ENCODE results near the gene DRG1.
"Not testable (repeated sequence)": the region's sequence is repeated elsewhere in the genome, so short reads cannot be mapped to it uniquely, and the experiment has no call there.

DRG1 gene, protein sequence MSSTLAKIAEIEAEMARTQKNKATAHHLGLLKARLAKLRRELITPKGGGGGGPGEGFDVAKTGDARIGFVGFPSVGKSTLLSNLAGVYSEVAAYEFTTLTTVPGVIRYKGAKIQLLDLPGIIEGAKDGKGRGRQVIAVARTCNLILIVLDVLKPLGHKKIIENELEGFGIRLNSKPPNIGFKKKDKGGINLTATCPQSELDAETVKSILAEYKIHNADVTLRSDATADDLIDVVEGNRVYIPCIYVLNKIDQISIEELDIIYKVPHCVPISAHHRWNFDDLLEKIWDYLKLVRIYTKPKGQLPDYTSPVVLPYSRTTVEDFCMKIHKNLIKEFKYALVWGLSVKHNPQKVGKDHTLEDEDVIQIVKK

DNA sequence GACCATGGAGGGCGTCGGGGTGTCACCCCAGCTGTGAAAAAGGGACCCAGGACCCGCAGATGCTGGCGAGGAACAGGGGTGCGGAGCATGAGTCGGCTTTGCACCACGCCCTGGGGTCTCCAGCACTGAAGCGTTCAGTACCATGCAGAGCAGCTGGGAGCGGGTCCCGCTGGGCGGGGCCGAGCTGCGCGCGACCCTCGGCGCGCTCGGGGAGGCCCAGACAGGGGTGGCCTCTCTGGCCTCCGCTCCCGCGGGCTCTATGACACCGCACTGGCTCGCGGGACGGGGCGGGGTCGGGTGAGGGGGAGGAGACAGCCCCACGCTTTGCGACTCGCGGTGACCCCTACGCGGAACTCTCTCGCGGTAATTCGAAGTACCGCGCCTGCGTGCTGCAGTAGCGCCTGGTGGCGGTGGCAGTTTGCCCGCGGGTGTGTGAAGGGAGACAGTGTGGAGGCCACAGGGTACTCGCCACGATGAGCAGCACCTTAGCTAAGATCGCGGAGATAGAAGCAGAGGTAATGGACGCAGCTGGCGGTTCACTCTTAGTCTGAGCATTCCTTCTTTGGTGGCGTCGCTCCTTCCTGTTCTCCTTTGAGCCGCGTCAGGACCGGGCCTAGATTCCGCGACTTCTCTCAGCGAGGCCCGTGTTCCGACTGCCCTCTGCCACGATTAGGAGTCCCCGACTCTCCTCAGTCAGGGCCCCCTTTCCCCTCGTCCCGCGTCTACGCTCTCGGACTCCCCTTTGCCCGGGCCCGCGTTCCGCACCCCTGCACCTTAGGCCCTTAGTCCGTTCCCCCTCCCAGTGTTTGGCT is at the start of gene DRG1:
Gene DRG1, plus strand, starts transcription at position 394 of the 812 bp plus-strand sequence. Its CDS starts 80 bp downstream, at position 474.
- DNase-seq (ENCODE audit: low spot score in 2 of 2), result peak; percentile 91 to 94
- Mint-ChIP-seq H3K36me3 (peaks cover 8% of the 10 kb centered on the region), H3K27ac (peak within 1 kb of the TSS; percentile 97), H3K9me3 (peaks cover under 1% of the 10 kb centered on the region), H3K4me1 (peaks cover 7% of the 10 kb centered on the region), H3K4me3 (peak within 1 kb of the TSS; percentile 97), H3K27me3 (peaks cover under 1% of the 10 kb centered on the region)
- ATAC-seq (ENCODE audit: low read depth), result peak; percentile 98

DNA sequence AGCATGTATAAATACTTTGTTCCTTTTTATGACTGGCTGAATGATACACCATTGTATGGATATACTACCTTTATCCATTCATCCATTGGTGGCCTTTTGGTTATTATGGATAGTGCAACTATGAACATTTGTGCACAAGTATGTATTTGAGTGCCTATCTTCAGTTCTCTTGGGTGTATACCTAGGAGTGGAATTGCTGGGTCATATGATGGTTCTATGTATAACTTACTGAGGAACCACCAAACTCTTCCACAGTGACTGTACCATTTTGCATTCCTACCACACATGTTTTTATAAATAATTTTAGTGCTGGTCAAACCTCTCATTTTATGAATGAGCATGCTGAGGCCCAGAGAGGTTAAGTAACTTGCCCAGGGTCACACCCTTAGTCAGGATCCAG is 49.4 kb upstream of the DRG1 start:
- DNase-seq (ENCODE audit: low spot score in 2 of 2), result no peak

DNA sequence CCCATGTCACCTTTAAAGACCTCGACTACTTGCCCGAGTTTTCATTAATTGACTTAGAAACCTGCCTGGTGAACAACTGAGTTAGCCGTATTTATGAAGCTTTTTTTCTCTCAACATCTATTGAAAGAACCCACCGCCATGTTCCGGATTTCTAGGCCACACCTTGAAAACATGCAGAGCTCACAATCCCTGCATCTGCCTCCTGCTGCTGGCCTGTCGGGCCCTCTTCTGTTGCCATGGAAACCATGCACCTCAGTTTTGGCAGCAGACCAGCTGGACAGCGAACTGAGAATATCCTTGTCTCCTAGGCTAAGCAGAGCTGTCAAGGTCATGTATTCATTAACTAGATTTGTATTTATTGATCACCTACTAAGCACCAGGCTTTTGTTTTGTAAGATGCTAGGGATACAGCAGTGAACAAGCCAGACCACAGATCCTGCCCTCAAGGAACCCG is 49.0 kb upstream of the DRG1 start:
- Mint-ChIP-seq H3K4me3 (no peak overlapping the region), H3K27me3 (no peaks in the 10 kb centered on the region)

More for the DNA sequence above, 49.4 kb upstream of the DRG1 start:
- peaks cover 7% of the 10 kb centered on the region for H3K4me1 Mint-ChIP-seq
- no peak overlapping the region for H3K27ac Mint-ChIP-seq
- H3K4me3 Mint-ChIP-seq, result no peak overlapping the region
- no peaks in the 10 kb centered on the region for H3K9me3 Mint-ChIP-seq
- no peaks in the 10 kb centered on the region for H3K36me3 Mint-ChIP-seq
- H3K27me3 Mint-ChIP-seq, result no peaks in the 10 kb centered on the region
- ATAC-seq (ENCODE audit: low read depth), result no peak

DNA sequence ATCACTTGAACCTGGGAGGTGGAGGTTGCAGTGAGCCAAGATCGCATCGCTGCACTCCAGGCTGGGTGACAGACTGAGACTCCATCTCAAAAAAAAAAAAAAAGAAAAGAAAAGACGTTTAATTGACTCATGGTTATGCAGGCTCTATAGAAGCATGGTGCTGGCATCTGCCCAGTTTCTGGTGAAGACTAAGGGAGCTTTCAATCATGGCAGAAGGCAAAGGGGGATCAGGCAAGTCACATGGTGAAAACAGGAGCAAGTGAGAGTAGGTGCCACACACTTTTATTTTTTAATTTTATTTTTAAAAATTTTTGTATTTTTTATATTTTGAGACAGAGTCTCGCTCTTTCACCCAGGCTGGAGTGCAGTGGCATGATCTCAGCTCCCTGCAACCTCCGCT is 44.9 kb upstream of the DRG1 start:
- Mint-ChIP-seq H3K4me3 (no peak overlapping the region), H3K4me1 (peaks cover 3% of the 10 kb centered on the region), H3K27ac (no peak overlapping the region), H3K27me3 (peaks cover 4% of the 10 kb centered on the region), H3K9me3 (no peaks in the 10 kb centered on the region), H3K36me3 (no peaks in the 10 kb centered on the region)
- DNase-seq (ENCODE audit: low spot score in 2 of 2) (no peak), ATAC-seq (ENCODE audit: low read depth) (no peak)

More for the DNA sequence above, 49.0 kb upstream of the DRG1 start:
- Mint-ChIP-seq H3K27ac (no peak overlapping the region), H3K36me3 (no peaks in the 10 kb centered on the region), H3K4me1 (peaks cover 5% of the 10 kb centered on the region), H3K9me3 (no peaks in the 10 kb centered on the region)
- no peak for ATAC-seq (ENCODE audit: low read depth)
- DNase-seq (ENCODE audit: low spot score in 2 of 2), result no peak

DNA sequence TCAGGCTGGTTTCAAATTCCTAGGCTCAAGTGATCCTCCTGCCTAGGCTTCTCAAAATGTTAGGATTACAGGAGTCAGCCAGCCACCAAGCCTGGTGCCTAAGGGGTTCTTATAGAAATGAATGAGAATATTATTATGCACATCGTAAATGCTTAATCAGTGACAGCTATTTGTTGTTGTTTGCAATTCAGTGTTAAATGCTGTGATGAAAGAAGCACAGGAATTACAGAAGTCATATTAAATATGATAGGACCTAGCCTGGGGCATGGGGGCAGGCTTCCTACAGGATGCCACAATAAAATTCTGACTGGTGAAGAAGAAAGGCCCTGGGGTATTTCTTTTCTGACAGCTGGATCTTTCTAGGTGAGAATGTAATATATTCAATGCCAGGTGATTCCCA is 39.4 kb upstream of the DRG1 start:
- Mint-ChIP-seq H3K36me3 (no peaks in the 10 kb centered on the region), H3K27ac (no peak overlapping the region), H3K4me1 (peaks cover 3% of the 10 kb centered on the region), H3K27me3 (peaks cover 6% of the 10 kb centered on the region), H3K9me3 (no peaks in the 10 kb centered on the region), H3K4me3 (no peak overlapping the region)
- no peak for DNase-seq (ENCODE audit: low spot score in 2 of 2)
- ATAC-seq (ENCODE audit: low read depth), result no peak

DNA sequence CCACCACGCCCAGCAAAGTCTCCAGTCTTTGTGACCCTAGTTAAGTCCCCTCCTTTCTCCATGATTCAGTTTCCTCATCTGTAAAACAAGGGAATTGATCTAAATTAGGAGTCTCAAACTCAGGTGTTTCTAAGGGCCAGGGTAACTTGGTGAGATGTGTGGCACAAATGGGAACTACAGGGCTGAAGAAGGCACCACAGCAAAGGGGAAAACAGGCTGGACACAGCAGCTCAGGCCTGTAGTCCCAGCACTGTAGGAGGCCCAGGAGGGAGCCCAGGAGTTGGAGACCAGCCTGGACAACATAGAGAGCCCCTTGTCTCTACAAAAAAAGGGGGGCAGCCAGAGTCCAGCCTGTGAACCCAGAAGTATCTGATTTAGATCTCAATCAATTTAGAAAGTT is 37.7 kb upstream of the DRG1 start:
- DNase-seq (ENCODE audit: low spot score in 2 of 2), result no peak
- H3K9me3 Mint-ChIP-seq, result no peaks in the 10 kb centered on the region
- peaks cover 2% of the 10 kb centered on the region for H3K4me1 Mint-ChIP-seq
- H3K27me3 Mint-ChIP-seq, result peaks cover 4% of the 10 kb centered on the region
- H3K4me3 Mint-ChIP-seq, result no peak overlapping the region
- no peaks in the 10 kb centered on the region for H3K36me3 Mint-ChIP-seq
- H3K27ac Mint-ChIP-seq, result no peak overlapping the region
- no peak for ATAC-seq (ENCODE audit: low read depth)

DNA sequence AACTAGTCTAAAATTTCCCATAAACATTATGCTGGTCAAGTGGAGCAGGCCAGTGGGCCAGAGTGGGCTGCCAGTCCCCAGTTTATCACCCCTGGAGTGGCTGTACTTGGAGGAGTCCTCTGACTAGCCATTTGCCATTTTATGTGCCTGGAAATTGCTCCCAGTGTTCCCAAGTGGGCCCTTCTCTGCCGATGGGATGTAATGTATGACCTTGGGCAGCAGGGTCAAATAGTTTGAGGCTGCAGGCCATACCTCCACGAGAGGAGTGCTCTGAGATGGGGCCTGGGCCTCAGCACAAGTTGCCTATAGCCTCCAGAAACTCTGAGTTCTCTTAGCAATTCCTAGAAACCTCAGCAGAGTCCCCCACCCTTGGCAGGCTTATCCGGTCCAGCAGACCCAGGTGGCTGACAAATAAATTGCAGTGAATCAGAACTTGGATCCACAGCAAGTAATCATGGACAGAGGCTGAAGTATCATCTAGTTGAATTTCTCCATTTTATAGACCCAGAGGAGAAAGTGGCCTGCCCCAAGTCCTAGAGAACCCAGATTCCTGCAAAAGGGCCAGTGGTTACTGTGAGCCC is 35.4 kb upstream of the DRG1 start:
- H3K4me3 Mint-ChIP-seq, result no peak overlapping the region
- H3K36me3 Mint-ChIP-seq, result no peaks in the 10 kb centered on the region
- DNase-seq (ENCODE audit: low spot score in 2 of 2) (no peak), ATAC-seq (ENCODE audit: low read depth) (no peak)
- no peaks in the 10 kb centered on the region for H3K9me3 Mint-ChIP-seq
- H3K27me3 Mint-ChIP-seq, result peaks cover 2% of the 10 kb centered on the region
- no peak overlapping the region for H3K27ac Mint-ChIP-seq
- peaks cover 2% of the 10 kb centered on the region for H3K4me1 Mint-ChIP-seq

DNA sequence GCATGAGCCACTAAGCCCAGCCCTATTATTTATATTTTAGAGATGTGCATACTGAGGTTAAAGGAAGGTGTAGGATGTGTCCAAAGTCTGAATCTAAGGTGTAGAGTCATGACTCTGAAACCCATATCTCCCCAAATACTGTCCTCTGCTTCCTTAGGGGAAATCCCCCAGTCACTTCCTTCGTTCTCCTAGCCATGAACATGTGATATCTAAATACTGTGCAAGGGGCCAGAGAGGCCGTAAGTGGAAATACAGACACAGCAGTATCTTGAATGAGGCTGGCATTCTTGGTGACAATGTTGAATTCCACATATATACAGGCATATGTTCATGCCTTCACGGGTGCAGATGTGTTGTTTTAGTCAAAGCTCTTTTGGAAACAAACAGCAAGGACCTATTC is 32.0 kb upstream of the DRG1 start:
- Mint-ChIP-seq H3K9me3 (no peaks in the 10 kb centered on the region), H3K4me3 (no peak overlapping the region), H3K36me3 (no peaks in the 10 kb centered on the region), H3K27ac (no peak overlapping the region), H3K27me3 (no peaks in the 10 kb centered on the region), H3K4me1 (peaks cover 2% of the 10 kb centered on the region)
- ATAC-seq (ENCODE audit: low read depth), result no peak
- DNase-seq (ENCODE audit: low spot score in 2 of 2), result no peak

DNA sequence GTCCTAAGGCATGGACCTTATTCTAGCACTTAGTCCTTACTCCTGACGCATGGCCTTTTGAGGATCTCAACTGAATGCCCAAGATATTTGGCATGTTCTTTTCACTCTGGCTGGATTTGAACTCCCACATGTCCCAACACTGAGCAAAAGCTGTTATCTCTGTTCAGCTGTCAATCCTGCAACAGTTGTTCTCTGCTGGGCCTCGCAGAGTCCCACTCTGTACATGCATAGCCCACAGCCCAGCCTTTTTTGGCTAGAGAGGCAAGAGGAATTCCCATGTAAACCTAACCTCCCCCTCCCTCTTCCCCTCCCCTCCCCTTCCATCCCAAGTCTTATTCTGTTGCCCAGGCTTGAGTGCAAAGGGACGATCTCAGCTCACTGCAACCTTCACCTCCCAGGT is 21.8 kb upstream of the DRG1 start:
- Mint-ChIP-seq H3K4me1 (no peaks in the 10 kb centered on the region), H3K27me3 (no peaks in the 10 kb centered on the region), H3K4me3 (no peak overlapping the region), H3K27ac (no peak overlapping the region), H3K9me3 (no peaks in the 10 kb centered on the region), H3K36me3 (no peaks in the 10 kb centered on the region)
- no peak for DNase-seq (ENCODE audit: low spot score in 2 of 2)
- no peak for ATAC-seq (ENCODE audit: low read depth)

DNA sequence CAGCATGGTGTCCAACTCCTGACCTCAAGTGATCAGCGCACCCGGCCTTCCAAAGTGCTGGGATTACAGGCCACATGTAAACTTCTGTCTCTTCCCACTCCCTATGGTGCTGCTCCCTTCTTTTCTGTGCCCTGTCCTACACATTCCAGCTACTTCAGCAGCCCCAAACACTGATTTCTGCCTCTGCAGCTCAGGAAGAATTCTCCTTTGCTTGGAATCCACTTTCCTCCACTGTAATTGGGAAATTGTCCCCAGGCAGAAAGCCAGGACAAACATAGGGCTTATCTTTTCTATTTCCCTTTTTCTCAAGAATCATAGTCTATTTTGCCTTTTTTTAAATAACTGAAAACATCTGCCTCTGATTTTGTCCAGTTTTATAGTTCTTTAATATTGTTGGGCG is 21.3 kb upstream of the DRG1 start:
- H3K9me3 Mint-ChIP-seq, result no peaks in the 10 kb centered on the region
- ATAC-seq (ENCODE audit: low read depth) (no peak), DNase-seq (ENCODE audit: low spot score in 2 of 2) (no peak)
- H3K27me3 Mint-ChIP-seq, result no peaks in the 10 kb centered on the region
- H3K27ac Mint-ChIP-seq, result no peak overlapping the region
- H3K36me3 Mint-ChIP-seq, result no peaks in the 10 kb centered on the region
- H3K4me3 Mint-ChIP-seq, result no peak overlapping the region
- H3K4me1 Mint-ChIP-seq, result no peaks in the 10 kb centered on the region

DNA sequence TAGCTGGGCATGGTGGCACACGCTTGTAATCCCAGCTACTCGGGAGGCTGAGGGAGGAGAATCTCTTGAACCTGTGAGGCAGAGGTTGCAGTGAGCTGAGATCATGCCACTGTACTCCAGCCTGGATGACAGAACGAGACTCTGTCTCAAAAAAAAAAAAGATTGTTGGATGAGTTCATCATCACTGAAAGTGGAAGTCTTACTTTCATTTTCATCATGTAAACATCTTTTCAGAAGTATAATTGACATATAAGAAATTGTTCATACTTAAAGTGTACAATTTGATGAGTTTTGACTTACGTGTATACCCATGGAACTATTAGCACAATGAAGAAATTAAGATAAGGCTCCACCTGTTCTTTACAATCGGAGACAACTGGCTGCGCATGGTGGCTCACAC is 20.8 kb upstream of the DRG1 start:
- not testable (repeated sequence) for ATAC-seq (ENCODE audit: low read depth); H3K36me3 Mint-ChIP-seq; H3K4me3 Mint-ChIP-seq; DNase-seq (ENCODE audit: low spot score in 2 of 2); H3K4me1 Mint-ChIP-seq; H3K27ac Mint-ChIP-seq; H3K9me3 Mint-ChIP-seq; H3K27me3 Mint-ChIP-seq

DNA sequence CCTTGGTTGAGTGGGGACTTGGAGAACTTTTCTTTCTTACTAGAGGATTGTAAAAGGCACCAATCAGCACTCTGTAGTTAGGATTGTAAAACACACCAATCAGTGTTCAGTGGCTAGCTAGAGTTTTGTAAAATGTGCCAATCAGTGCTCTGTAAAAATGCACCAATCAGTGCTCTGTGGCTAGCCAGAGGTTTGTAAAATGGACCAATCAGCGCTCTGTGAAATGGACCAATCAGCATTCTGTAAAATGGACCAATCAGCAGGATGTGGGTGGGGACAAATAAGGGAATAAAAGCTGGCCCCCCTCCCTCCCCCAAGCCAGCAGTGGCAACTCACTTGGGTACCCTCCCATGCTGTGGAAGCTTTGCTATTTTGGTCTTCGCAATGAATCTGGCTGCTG is 5.5 kb upstream of the DRG1 start:
- Mint-ChIP-seq H3K27ac (no peak overlapping the region), H3K9me3 (peaks cover 2% of the 10 kb centered on the region), H3K36me3 (peaks cover 2% of the 10 kb centered on the region), H3K4me3 (no peak overlapping the region), H3K27me3 (peaks cover 4% of the 10 kb centered on the region), H3K4me1 (no peaks in the 10 kb centered on the region)
- DNase-seq (ENCODE audit: low spot score in 2 of 2) (no peak), ATAC-seq (ENCODE audit: low read depth) (no peak)

DNA sequence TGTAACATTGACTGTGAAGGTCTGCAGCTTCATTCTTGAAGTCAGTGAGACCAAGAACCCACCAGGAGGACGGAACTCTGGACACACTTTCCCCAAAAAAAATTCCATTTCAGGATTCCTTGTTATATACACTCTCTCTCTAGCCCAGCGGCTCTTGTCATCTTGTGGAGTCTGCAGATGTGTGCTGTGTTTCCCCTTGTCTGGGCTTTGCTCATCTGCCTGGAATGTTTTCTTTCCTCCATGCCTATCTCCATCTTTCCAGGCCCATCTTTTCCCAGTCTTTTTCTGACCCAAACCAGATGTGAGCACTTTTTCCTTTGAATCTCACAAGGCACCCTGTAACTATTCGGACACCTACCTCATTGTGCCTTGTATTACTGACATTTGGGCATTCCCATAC is 5.1 kb upstream of the DRG1 start:
- no peak overlapping the region for H3K27ac Mint-ChIP-seq
- H3K9me3 Mint-ChIP-seq, result peaks cover 2% of the 10 kb centered on the region
- no peak overlapping the region for H3K4me3 Mint-ChIP-seq

DNA sequence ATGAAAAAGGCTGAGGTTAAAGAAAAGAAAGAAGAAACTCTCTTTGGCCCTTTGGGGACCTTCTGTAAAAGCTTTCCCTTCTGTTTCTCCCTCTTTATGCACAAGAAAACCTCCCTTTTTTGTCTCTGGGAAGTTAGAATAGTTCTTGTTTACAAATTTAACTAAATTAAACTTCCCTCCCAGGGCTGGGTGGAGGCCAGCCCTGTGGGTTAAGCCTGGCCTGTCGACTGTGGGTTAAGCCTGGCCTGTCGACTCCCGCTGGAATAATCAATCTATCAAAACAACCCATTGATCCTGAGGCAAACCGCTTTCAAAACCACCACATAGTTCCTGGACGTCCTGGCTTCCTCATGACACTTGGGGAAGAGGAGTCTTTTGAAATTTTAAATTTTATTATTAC is 1.2 kb upstream of the DRG1 start:
- peaks cover 3% of the 10 kb centered on the region for H3K27me3 Mint-ChIP-seq
- DNase-seq (ENCODE audit: low spot score in 2 of 2), result no peak
- H3K9me3 Mint-ChIP-seq, result peaks cover 2% of the 10 kb centered on the region
- H3K27ac Mint-ChIP-seq, result no peak overlapping the region
- ATAC-seq (ENCODE audit: low read depth), result no peak
- H3K4me3 Mint-ChIP-seq, result no peak overlapping the region
- H3K36me3 Mint-ChIP-seq, result peaks cover 10% of the 10 kb centered on the region
- peaks cover 7% of the 10 kb centered on the region for H3K4me1 Mint-ChIP-seq

More for the DNA sequence above, 5.1 kb upstream of the DRG1 start:
- DNase-seq (ENCODE audit: low spot score in 2 of 2) (no peak), ATAC-seq (ENCODE audit: low read depth) (no peak)
- no peaks in the 10 kb centered on the region for H3K4me1 Mint-ChIP-seq
- H3K27me3 Mint-ChIP-seq, result peaks cover 4% of the 10 kb centered on the region
- H3K36me3 Mint-ChIP-seq, result peaks cover 2% of the 10 kb centered on the region

Data from memory B cell (primary cell).